Activated T-cell treated with anti-CD3 and anti-CD28 coated beads for 1 hour (primary cell): ENCODE data around the gene ABHD17A.

Experiments used
- DNase-seq: peaks from one replicate; pipeline ENCODE4 v3.0.0-alpha.2; 2020; ENCODE audit warnings: low read depth

The ABHD17A gene

GRCh38 chr19:1864480-1865171, 20.7 kb downstream of the ABHD17A start:
- peak; percentile 46 for DNase-seq

GRCh38 chr19:1863638-1864479, 21.4 kb downstream of the ABHD17A start:
- peak; percentile 87 for DNase-seq

- no peak for DNase-seq
Measured at GRCh38 chr19:1863328-1863637, 22.0 kb downstream of the ABHD17A start, which contains the start of gene KLF16. Gene KLF16 (minus strand): TSS chr19:1863579. CDS start chr19:1863497, 82 bp downstream.

GRCh38 chr19:1862424-1863327, 22.6 kb downstream of the ABHD17A start:
- no peak for DNase-seq

- no peak for DNase-seq
Measured at GRCh38 chr19:1862068-1862423, 23.2 kb downstream of the ABHD17A start.

- no peak for DNase-seq
Measured at GRCh38 chr19:1861599-1862031, 23.7 kb downstream of the ABHD17A start.

DNA sequence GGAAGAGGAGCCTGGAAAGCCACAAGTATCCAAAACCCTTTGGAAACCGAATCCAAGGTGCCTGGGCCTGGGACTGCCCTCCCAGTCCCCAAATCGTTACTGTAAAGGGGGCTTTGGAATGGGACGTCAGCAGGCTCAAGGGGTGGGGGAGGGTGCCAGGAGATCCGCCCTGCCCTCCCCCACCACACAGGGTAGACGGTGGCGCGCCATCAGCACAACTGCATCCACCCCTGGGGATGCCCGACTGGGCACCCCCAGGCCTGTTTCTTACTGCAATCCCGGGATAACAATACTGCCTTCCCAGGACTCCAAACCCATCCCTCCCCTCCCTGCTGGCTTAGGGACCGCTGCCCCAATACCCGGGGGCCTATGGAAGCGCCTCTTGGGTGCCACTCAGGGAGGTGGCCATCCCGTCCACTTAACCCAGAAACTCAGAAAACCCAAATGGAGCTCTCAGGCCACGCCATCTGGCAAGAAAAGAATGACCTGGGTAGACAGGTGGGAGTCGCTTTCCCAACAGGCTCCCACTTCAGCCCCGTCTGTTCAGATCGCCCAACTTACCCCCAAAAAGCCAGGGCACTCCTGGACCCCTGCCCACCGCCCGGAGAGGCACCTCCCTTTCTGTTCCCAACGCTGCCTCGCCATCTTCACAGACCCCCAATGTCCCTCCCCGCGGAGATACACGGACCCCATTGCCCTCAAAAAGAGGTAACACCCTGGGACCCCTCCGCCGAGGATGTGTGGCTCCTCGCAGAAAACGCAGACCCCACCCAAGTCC, 24.3 kb downstream of the ABHD17A start:
- no peak for DNase-seq

DNA sequence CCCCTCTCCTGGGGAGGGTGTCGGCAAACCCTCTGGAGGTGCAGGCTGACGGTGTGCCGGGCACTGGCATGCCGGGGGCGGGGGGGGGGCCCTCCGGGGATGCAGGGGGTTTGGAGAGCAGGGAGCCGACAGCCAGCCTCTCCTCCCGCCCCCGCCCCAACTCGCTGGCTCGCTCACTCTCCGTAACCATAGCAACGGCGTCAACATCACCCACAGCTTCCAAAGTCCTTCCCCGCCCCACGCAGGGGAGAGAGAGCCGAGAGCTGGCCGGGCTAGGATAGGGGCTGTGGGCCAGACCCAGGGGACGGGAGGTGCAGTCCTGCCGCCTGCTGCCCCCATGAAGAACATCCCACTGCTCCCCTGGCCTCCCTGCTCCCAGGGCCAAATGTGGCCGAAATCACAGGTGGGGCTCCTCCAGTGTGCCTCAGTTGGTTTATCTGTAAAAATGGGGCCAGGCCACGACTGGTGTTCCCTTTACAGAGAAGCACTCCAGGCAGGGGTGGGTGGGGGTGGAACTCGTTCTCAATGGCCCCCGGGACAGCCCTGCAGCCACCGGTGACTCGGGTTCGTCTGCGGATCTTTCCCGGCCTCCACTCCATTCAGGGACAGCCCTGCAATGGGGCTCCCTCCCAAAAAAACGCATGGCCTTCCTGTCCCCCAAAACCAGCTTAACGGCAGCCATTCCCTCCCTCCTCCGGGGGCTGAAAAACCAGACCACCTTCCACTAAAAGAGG, 25.1 kb downstream of the ABHD17A start:
- DNase-seq: peak; percentile 48

- DNase-seq: no peak
Measured at GRCh38 chr19:1859331-1859781, 25.9 kb downstream of the ABHD17A start.

DNA sequence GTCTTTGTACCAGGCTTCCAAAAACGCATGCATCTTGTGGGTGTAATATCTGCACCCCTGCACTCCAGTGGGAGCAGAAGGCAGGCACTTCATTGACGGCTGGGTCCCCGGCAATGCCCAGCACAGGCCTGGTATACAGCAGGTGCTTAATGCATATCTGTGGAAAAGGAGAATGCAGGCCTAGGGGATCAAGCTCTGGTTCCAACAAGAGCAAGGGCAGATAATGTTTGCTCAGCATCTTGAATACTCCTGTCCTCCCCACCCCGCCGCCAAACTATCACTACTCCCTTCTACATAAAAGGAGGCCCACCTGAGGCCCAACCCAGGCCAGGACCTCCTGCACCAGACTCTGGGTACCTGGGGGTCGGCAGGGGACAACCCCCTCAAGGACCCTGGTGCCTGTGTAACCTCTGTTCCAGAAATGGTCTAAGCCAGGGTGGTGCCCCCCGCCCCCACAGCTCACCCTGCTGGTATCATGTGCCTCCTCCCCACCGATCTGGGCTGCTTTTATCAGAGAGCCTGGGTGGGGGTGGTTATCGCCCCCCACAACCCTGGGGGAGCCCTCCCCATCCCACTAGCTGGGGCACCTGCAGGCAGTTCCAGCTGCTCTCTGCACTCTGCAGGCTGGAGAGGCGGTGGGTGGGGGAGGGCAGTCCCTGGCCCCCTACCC, 26.7 kb downstream of the ABHD17A start:
- DNase-seq: no peak

DNA sequence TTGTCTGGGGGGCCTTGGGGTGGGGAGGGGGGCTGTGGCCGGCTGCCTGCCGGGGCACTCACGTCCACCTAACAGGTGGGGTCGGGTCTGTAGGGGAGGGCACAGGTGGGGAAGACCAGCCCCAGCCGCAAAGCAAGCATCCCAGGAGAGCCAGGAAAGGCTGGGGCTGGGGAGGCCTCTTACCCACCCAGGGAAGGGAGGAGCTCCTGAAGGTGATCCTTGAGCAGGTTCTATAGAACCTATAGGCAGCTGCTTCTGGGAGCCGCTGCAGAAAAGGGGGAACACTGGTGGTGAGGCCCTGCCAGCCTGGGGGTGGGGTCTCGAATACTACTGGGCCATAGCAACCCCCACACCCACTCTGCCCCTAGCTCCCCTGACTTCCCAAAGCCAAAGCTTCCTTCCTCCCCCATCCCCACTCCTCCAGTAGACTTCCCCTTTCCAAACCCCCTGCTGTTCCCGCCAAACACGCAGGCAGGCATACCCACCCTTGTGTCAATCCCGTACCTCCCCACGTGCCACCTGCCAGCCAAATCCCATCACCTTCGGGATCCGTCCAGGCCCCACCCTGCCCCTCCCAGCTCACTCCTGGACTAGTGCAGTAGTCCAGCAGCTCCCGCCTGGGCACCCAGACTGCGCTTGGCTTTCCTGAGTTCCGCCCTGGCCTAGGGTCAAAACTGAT, 27.5 kb downstream of the ABHD17A start:
- no peak for DNase-seq

DNA sequence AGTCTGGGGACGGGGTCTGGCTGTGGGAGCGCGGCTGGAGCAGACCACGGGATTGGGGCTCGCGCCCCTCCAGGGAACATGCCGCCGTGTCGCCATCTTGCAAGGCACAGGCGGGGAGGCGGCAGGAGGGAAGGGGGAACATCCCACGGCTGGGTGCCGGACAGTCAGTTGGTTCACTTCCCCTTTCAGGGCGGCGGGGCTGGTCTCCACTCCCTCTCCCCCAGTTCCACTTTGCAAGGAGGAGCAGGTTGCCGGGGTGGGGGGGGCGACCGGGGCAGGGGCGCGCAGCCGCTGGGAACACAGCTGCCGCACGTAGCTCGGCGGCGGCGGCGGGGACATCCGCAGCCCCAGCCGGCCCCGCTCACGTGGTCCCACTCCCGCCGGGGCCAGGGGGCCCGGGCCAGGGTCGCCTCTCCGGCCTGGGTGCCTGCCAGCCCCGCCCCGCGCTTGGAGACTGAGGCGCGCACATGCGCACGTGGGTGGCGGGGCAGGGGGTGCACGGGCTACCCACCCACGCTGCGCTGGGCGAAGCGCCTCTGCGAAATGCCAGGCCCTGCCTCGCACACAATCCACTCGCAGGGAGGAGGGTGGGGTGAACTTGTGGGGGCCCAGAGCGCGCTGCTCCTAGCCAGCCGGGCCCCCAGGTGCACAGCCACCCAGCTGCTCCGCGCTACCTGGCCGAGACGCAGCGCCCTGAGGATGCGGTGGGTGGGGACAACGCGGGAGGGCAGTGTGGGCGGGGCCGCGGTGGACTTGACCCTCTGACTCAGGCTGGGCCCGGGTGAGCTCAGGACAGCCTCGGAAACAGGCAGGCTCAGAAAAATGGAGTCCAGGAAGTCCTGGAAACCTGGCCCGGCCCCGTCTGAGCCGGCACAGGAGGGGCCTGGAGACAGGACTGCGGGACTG, 28.3 kb downstream of the ABHD17A start:
- no peak for DNase-seq

DNA sequence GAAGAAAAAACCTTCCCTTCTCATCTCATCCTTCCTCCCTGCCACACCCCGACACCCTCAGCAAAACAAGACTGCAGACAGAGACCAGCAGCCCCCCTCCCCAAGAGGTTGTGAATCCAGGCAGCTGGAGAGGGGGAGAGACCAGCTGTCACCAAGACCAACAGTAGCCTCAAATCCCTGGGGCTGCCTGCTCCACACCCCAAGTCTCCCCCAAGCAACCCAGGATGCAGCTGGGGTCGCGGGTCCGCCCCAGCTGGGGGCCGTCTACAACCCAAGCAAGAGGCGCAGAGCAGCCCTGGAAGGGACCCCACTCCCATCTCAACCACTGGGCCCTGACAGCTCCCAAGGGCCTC, 29.0 kb downstream of the ABHD17A start:
- no peak for DNase-seq

DNA sequence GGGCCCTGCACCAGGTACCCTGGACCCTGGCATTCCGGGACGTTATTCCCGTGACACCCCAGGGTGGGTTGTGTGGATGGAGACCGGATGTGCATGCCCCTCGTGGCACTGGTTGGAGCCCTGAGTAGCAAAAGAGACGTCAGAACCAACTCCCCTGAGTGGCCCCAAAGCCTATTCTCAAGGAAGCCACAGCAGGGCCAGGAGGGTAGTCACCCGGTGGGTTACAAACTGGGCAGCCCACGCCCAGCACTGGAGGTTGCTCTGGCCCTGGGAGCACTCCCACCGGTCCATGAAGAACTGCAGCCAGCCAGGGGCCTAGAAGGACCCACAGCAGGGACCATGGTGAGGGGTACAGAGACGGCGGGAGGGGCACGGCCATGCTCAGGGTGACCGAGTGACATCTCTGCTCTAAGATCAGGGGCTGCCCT, 29.5 kb downstream of the ABHD17A start:
- no peak for DNase-seq

GRCh38 chr19:1855040-1855827, 30.1 kb downstream of the ABHD17A start:
- peak; percentile 71 for DNase-seq

DNA sequence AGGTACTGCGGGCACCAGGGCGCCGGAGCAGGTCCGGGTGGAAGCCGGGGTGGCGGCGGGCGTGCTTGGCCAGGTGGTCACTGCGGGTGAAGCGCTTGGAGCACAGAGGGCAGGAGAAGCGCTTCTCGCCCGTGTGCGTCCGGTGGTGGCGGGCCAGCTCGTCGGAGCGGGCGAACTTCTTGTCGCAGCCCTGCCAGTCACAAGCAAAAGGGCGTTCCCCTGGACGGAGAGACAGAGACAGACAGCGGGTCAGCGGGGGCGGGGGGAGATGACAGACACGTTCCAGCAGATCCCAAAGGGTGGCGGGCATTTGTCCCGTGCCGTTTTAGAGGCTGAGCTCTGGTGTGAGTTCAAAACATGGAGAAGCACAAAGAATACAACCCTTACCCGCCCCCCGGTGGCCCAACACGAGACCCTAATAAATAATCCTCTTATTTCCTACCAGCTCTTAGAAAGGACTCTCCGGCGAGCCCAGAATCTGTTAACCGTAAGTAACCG, 30.7 kb downstream of the ABHD17A start:
- DNase-seq: no peak

- DNase-seq: no peak
Measured at GRCh38 chr19:1854039-1854541, 31.2 kb downstream of the ABHD17A start.
